Heart left ventricle (tissue), 13 donors: Measurements from ENCODE around the gene NRN1L.

Experiments
- CTCF ChIP-seq, 12 donors: fragments of 200-600 bp; sonication (generic) in 4 of 12; IDR thresholded peaks; one replicate each; pipeline versions ENCODE4 v1.5.0 to v1.8.0; 2018 to 2022; ENCODE audit warnings: antibody characterized with exemption in 12 of 12, mild to moderate bottlenecking in 5 of 12
- POLR2A ChIP-seq, 2 donors: fragments of 450-650 bp; IDR thresholded peaks; one replicate each; pipeline ENCODE4 v1.6.1; 2017; ENCODE audit warnings: antibody characterized with exemption in 2 of 2, mild to moderate bottlenecking in 2 of 2, moderate library complexity in 2 of 2
- donor health status: ischemic (EF 13 %, LVEDD 7.1; RV severe dilation, severe dysfunction).
- donor health status: DM: no; HTN: yes; CAD: no.
- donor health status: DM: no; HTN: no; CAD: no.
- donor health status: ischemic (EF 25% LVEDD 6.9; RV normal size, moderate dysfunction).
- donor health status: ischemic (EF 25% LVEDD 5.7; RV mildly dilated, moderate dysfunction).
- donor health status: ischemic (EF 35%, LVEDD 5.7; RV mildly dilated, moderate dysfunction).
- donor health status: nonischemic (EF 11% LVEDD 7.7; RV severe dilation, severe dysfunction).
- donor health status: DM: yes; HTN: yes; CAD: no.
- donor health status: PGD.
- donor health status: ischemic (EF 29% LVEDD 5.4; RV normal size, mild dysfunction).
- donor health status: nonischemic (EF 23%, LVEDD 6.1; RV moderate dilation, normal function).

- TF ChIP-seq CTCF (IDR thresholded peaks at IDR 0.05) (no peak), POLR2A (IDR thresholded peaks at IDR 0.05) (no peak)
Observed at GRCh38 chr16:67858500-67858899, 26.2 kb upstream of the NRN1L start.
